Vagina (tissue), 2 donors: Measurements from ENCODE around the gene CHD1. TPM values are rescaled to one million over a fixed set of nuclear protein-coding genes. Genes with fewer than 3 reads are reported as not detected.

Source experiments
- DNase-seq, 2 donors: peaks; one replicate each; pipeline ENCODE4 v3.0.0-alpha.2; 2017; ENCODE audit errors: extremely low spot score in 2 of 2
- H3K27ac ChIP-seq: fragments of 200-600 bp; sonication (generic); one replicate; pipeline ENCODE4 v1.5.1; 2019
- H3K27me3 ChIP-seq: fragments of 200-600 bp; sonication (generic); one replicate; pipeline ENCODE4 v1.5.1; 2019
- H3K36me3 ChIP-seq, 2 donors: fragments of 200-600 bp; sonication (generic); one replicate each; pipeline ENCODE4 v1.5.1; 2017 to 2019
- H3K4me1 ChIP-seq: fragments of 200-600 bp; sonication (generic); one replicate; pipeline ENCODE4 v1.5.1; 2019
- H3K4me3 ChIP-seq, 2 donors: fragments of 200-600 bp; sonication (generic); 1 replicate in 1 of 2; 2 replicates in 1 of 2; pipeline ENCODE4 v1.5.1; 2016 to 2019
- H3K9me3 ChIP-seq: fragments of 200-600 bp; sonication (generic); one replicate; pipeline ENCODE4 v1.5.1; 2019
- CTCF ChIP-seq, 3 experiments: fragments of 450-650 bp in 2 of 3; fragments of 200-600 bp in 1 of 3; sonication (generic) in 1 of 3; IDR thresholded peaks; one replicate each; pipeline ENCODE4 v1.5.1; 2017 to 2019; ENCODE audit warnings: antibody characterized with exemption in 3 of 3, mild to moderate bottlenecking in 2 of 3, moderate library complexity in 2 of 3
- POLR2A ChIP-seq, 2 donors: fragments of 450-650 bp; IDR thresholded peaks; one replicate each; pipeline ENCODE4 v1.6.1; 2017; ENCODE audit warnings: antibody characterized with exemption in 2 of 2, mild to moderate bottlenecking in 2 of 2, moderate library complexity in 2 of 2
- POLR2AphosphoS5 ChIP-seq, 2 donors: sonication (generic); formaldehyde crosslinking; IDR thresholded peaks; one replicate each; pipeline ENCODE4 v1.9.0; 2017; ENCODE audit warnings: antibody characterized with exemption in 2 of 2, mild to moderate bottlenecking in 2 of 2, low read depth in 1 of 2; ENCODE audit not compliant: insufficient read depth in 1 of 2
- intact Hi-C: fragments of 100-400 bp; cut with DNase I; formaldehyde crosslinking; loops from one replicate; pipeline ENCODE4 v1.15.1; 2023
- total RNA-seq: library from RNA; depleted of rRNA; stranded (reverse); fragments of >200 nt; gene quantifications from one replicate; pipeline ENCODE4 v1.2.3, GENCODE V29; 2016

CHD1 gene
- total RNA-seq, 1 donor from 2014 or later, result 81.5 TPM

DNA sequence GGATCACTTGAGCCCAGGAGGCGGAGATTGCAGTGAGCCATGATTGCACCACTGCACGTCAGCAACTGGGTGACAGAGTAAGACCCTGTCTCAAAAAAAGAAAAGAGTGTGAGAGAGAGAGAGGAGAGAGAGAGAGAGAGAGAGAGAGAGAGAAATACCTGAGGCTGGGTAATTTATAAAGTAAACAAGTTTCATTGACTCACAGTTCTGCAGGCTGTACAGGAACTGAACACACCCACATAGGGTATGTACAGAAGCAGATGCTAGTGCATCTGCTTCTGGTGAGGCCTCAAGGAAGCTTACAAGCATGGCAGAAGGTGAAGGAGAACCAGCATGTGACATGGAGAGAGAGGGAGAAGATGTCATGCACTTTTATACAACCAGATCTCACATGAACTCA is 46.4 kb upstream of the CHD1 start:
- intact Hi-C loops, result no loop called here
- TF ChIP-seq CTCF (IDR thresholded peaks at IDR 0.05), result no peak
- TF ChIP-seq POLR2AphosphoS5 (IDR thresholded peaks at IDR 0.05; ENCODE audit: insufficient read depth in 1 of 2, low read depth in 1 of 2), result no peak
- no peak for TF ChIP-seq POLR2A (IDR thresholded peaks at IDR 0.05)
- Histone ChIP-seq H3K4me3 (no peak overlapping the region), H3K9me3 (no peaks in the 10 kb centered on the region), H3K27ac (no peak overlapping the region), H3K27me3 (no peaks in the 10 kb centered on the region), H3K36me3 (no peaks in the 10 kb centered on the region), H3K4me1 (no peaks in the 10 kb centered on the region)
- DNase-seq, result no peak

DNA sequence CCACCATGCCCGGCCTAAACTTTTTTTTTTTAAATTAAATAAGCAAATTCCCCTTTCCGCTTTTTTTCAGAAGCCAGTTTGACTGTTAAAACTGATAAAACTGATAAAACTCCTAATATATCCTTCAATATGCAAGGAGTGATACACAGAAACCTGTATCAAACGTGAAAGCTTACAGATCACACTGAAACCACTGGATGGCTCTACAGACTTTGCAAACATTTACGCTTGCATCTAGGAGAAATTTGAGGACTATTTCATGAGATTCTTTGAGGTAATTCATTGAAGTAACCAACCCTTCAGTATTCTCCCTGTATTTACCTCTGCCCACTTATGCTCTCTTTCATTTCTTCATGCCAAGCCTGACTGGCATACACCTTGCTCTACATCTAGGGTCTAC is 40.6 kb upstream of the CHD1 start:
- intact Hi-C loops, result no loop called here
- Histone ChIP-seq H3K4me1 (no peaks in the 10 kb centered on the region), H3K27ac (no peak overlapping the region), H3K4me3 (no peak overlapping the region), H3K36me3 (no peaks in the 10 kb centered on the region), H3K9me3 (no peaks in the 10 kb centered on the region), H3K27me3 (no peaks in the 10 kb centered on the region)
- no peak for DNase-seq
- TF ChIP-seq POLR2AphosphoS5 (IDR thresholded peaks at IDR 0.05; ENCODE audit: insufficient read depth in 1 of 2, low read depth in 1 of 2), result no peak
- TF ChIP-seq CTCF (IDR thresholded peaks at IDR 0.05), result no peak
- TF ChIP-seq POLR2A (IDR thresholded peaks at IDR 0.05), result no peak

DNA sequence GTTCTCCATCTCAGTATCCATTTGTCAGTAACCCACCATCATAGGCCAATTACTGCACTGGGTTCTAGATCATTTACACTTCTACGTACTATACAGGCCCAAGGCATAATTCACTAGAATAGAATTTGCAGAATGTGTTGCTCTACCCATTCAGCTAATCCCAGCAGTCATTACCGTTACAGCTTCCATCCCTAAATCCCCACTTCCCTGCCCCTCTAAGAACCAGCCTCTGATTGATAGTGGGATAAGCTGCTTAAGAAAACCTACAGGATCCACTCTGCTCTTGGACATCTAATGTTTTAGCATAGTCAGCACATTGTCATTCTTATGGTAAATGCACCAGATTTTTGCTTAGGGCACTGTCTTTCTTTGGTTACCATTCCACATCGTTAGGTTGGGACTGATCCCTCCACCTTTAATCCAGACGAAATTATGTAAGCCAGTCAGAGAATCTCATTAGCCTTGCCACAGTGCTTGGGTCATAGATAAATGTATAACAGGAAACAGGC is 39.3 kb upstream of the CHD1 start:
- no peaks in the 10 kb centered on the region for H3K36me3 ChIP-seq
- intact Hi-C loops, result no loop called here
- H3K27me3 ChIP-seq, result no peaks in the 10 kb centered on the region
- H3K4me3 ChIP-seq, result no peak overlapping the region
- no peak for DNase-seq
- no peak for TF ChIP-seq POLR2A (IDR thresholded peaks at IDR 0.05)
- TF ChIP-seq POLR2AphosphoS5 (IDR thresholded peaks at IDR 0.05; ENCODE audit: insufficient read depth in 1 of 2, low read depth in 1 of 2), result no peak
- TF ChIP-seq CTCF (IDR thresholded peaks at IDR 0.05), result no peak
- no peaks in the 10 kb centered on the region for H3K9me3 ChIP-seq
- no peak overlapping the region for H3K27ac ChIP-seq
- H3K4me1 ChIP-seq, result no peaks in the 10 kb centered on the region

DNA sequence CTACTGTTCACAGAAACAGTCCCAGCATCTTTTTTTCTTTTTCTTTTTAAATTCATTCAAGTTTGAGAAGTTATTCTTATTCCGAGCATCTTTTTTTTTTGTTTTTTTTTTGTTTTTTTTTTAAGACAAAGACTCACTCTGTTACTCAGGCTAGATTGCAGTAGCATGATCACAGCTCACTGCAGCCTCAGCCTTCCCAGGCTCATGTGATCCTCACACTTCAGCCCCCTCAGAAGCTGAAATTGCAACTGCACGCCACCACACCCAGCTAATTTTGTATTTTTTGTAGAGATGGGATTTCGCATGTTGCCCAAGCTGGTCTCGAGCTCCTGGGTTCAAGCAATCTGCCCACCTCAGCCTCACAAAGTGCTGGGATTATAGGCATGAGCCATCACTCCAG is 36.4 kb upstream of the CHD1 start:
- no peaks in the 10 kb centered on the region for H3K4me1 ChIP-seq
- no peak overlapping the region for H3K27ac ChIP-seq
- no peaks in the 10 kb centered on the region for H3K27me3 ChIP-seq
- no peaks in the 10 kb centered on the region for H3K9me3 ChIP-seq
- no peak overlapping the region for H3K4me3 ChIP-seq
- no peak for DNase-seq
- intact Hi-C loops, result no loop called here
- TF ChIP-seq POLR2AphosphoS5 (IDR thresholded peaks at IDR 0.05; ENCODE audit: insufficient read depth in 1 of 2, low read depth in 1 of 2) (no peak), POLR2A (IDR thresholded peaks at IDR 0.05) (no peak), CTCF (IDR thresholded peaks at IDR 0.05) (no peak)
- no peaks in the 10 kb centered on the region for H3K36me3 ChIP-seq

DNA sequence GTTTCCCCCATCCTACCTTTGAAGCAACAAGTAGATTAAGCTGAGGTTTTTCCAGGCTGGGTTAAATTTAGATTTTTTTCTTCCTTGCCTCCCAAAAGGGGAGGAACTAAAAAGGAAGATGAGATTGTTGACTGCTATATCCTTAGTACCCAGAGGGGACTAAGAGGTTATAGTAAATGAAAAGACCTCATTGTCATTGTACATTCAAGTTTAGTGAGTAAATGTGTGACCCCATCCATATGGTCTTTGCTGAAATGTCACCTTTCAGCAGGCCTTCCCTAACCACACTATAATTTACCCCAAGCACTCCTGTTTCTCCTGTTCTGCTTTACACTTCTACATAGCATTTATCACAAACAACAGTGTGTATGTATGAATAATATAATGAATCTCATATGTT is 35.8 kb upstream of the CHD1 start:
- no peaks in the 10 kb centered on the region for H3K36me3 ChIP-seq
- intact Hi-C loops, result no loop called here
- no peak overlapping the region for H3K27ac ChIP-seq
- no peak overlapping the region for H3K4me3 ChIP-seq
- H3K27me3 ChIP-seq, result no peaks in the 10 kb centered on the region
- DNase-seq, result no peak
- no peak for TF ChIP-seq POLR2AphosphoS5 (IDR thresholded peaks at IDR 0.05; ENCODE audit: insufficient read depth in 1 of 2, low read depth in 1 of 2)
- no peak for TF ChIP-seq CTCF (IDR thresholded peaks at IDR 0.05)
- no peak for TF ChIP-seq POLR2A (IDR thresholded peaks at IDR 0.05)
- no peaks in the 10 kb centered on the region for H3K4me1 ChIP-seq
- no peaks in the 10 kb centered on the region for H3K9me3 ChIP-seq
